Smooth muscle cell (in vitro differentiated cells): ENCODE results near the gene KIT. TPM values are rescaled to one million over a fixed set of nuclear protein-coding genes. Genes with fewer than 3 reads are reported as not detected.

ENCODE experiments used
- DNase-seq: peaks from one replicate; lab custom pipeline; 2025; ENCODE audit not compliant: unreplicated experiment; lab: John Stamatoyannopoulos, UW
- H2AFZ ChIP-seq: fragments of 200-600 bp; sonication (generic); 2 replicates; pipeline ENCODE4 v1.6.0; 2016; ENCODE audit warnings: antibody characterized with exemption, low read depth, mild to moderate bottlenecking
- H3F3A ChIP-seq: fragments of 200-600 bp; sonication (generic); 2 replicates; pipeline ENCODE4 v1.6.0; 2017; ENCODE audit warnings: antibody characterized with exemption, low read depth
- H3K27ac ChIP-seq: fragments of 200-600 bp; sonication (generic); 2 replicates; pipeline ENCODE4 v1.5.1; 2016; ENCODE audit warnings: low read depth, mild to moderate bottlenecking
- H3K27me3 ChIP-seq: fragments of 200-600 bp; sonication (generic); 2 replicates; pipeline ENCODE4 v1.6.1; 2016; ENCODE audit warnings: low read depth, mild to moderate bottlenecking
- H3K36me3 ChIP-seq: fragments of 200-600 bp; sonication (generic); 2 replicates; pipeline ENCODE4 v1.5.1; 2016; ENCODE audit warnings: low read depth
- H3K4me1 ChIP-seq: fragments of 200-600 bp; sonication (generic); 2 replicates; pipeline ENCODE4 v1.5.1; 2016; ENCODE audit warnings: low read depth
- H3K4me2 ChIP-seq: fragments of 200-600 bp; sonication (generic); 2 replicates; pipeline ENCODE4 v1.6.0; 2016; ENCODE audit warnings: mild to moderate bottlenecking
- H3K4me3 ChIP-seq: fragments of 200-600 bp; sonication (generic); 2 replicates; pipeline ENCODE4 v1.5.1; 2016; ENCODE audit warnings: mild to moderate bottlenecking
- H3K79me2 ChIP-seq: fragments of 200-600 bp; sonication (generic); 2 replicates; pipeline ENCODE4 v1.6.0; 2016; ENCODE audit warnings: low read depth, mild to moderate bottlenecking
- H3K9ac ChIP-seq: fragments of 200-600 bp; sonication (generic); 2 replicates; pipeline ENCODE4 v1.6.0; 2016; ENCODE audit warnings: low read depth
- H3K9me3 ChIP-seq: fragments of 200-600 bp; sonication (generic); replicated peaks from 2 replicates; pipeline ENCODE4 v1.5.1; 2016; ENCODE audit warnings: low read depth
- H4K20me1 ChIP-seq: fragments of 200-600 bp; sonication (generic); 2 replicates; pipeline ENCODE4 v1.6.0; 2016; ENCODE audit warnings: low read depth
- WGBS: methylation state at CpG from one replicate; pipeline ENCODE4 v1.1.7; 2016; ENCODE audit warnings: low lambda C conversion rate; 5-methylcytosine and 5-hydroxymethylcytosine counted together
- polyA plus RNA-seq: library from polyadenylated mRNA; unstranded; fragments of >200 nt; fragmentation: Nextera tagmentation; extraction: Ambion mirVana; gene quantifications from 2 replicates; pipeline ENCODE4 v1.2.1, GENCODE V29; 2016
- total RNA-seq: library from RNA; depleted of rRNA; stranded (reverse); fragments of >200 nt; gene quantifications from 2 replicates; pipeline ENCODE4 v1.2.3, GENCODE V29; 2014
- TF ChIP-seq, protein P1 (sequence below): fragments of 200-600 bp; sonication (generic); IDR thresholded peaks from 2 replicates; pipeline ENCODE4 v1.5.1; 2017; ENCODE audit warnings: borderline replicate concordance, mild to moderate bottlenecking, antibody characterized with exemption; ENCODE audit not compliant: insufficient read depth, poor library complexity, severe bottlenecking

The KIT gene
- total and polyA plus RNA-seq, 2 experiments from 2014 or later, result 3.2 to 7.0 TPM

DNA sequence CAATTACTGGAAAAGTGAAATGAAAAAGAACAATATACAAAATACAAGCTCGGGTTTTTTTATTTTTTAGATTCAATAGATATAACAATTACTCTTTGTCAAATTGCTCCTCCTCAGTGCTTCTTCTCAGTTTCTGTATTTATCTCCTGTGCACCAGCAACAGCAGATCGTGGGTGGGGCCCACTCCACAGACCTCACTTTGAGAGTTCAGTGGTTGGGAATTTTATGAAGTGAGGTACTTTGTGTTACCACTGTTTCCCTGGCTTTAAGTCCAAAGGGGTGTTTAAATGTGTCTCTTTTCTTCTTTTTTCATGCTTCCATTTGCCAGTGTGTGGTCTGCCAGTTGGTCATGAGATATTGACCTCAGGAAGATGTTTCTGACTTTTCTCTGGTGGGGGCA is 54.4 kb downstream of the KIT start:
- Histone ChIP-seq H3K4me3 (no peak overlapping the region), H3K9me3 (no peaks in the 10 kb centered on the region), H2AFZ (no peak overlapping the region), H3K27ac (no peak overlapping the region), H4K20me1 (no peaks in the 10 kb centered on the region), H3K4me1 (no peaks in the 10 kb centered on the region), H3K36me3 (no peaks in the 10 kb centered on the region), H3K4me2 (no peak overlapping the region), H3F3A (no peaks in the 10 kb centered on the region), H3K27me3 (no peaks in the 10 kb centered on the region), H3K9ac (no peak overlapping the region), H3K79me2 (no peaks in the 10 kb centered on the region)
- no peak for DNase-seq
- WGBS, result 82% methylated on average over 2 of the region's 2 CpGs
- TF ChIP-seq, protein P1, sequence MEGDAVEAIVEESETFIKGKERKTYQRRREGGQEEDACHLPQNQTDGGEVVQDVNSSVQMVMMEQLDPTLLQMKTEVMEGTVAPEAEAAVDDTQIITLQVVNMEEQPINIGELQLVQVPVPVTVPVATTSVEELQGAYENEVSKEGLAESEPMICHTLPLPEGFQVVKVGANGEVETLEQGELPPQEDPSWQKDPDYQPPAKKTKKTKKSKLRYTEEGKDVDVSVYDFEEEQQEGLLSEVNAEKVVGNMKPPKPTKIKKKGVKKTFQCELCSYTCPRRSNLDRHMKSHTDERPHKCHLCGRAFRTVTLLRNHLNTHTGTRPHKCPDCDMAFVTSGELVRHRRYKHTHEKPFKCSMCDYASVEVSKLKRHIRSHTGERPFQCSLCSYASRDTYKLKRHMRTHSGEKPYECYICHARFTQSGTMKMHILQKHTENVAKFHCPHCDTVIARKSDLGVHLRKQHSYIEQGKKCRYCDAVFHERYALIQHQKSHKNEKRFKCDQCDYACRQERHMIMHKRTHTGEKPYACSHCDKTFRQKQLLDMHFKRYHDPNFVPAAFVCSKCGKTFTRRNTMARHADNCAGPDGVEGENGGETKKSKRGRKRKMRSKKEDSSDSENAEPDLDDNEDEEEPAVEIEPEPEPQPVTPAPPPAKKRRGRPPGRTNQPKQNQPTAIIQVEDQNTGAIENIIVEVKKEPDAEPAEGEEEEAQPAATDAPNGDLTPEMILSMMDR, result no peak

DNA sequence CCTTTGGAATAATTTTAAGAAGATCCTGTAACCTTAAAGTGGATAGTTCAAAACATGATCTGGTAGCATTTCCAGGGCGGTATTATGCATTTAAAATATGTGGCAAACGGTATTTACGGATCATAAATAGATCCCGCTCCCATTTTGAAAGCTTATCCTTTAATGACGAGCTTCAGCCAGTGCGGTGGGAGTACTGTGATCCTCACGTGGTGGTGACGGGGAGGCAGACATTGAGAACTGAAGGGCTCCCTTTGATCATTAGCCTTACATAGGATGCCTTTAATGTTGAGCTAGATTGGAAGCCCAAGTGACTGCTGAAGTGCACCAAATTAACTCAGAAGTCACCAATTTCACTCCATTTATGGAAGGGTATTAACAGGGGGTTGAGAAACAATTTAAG is 56.9 kb downstream of the KIT start:
- Histone ChIP-seq H3K9me3 (no peaks in the 10 kb centered on the region), H3K27ac (no peak overlapping the region), H3K4me1 (no peaks in the 10 kb centered on the region), H3K4me2 (no peak overlapping the region), H3F3A (no peaks in the 10 kb centered on the region), H4K20me1 (no peaks in the 10 kb centered on the region), H2AFZ (no peak overlapping the region), H3K4me3 (no peak overlapping the region), H3K79me2 (no peaks in the 10 kb centered on the region), H3K36me3 (no peaks in the 10 kb centered on the region), H3K9ac (no peak overlapping the region), H3K27me3 (no peaks in the 10 kb centered on the region)
- 70% methylated on average over 8 of the region's 8 CpGs for WGBS
- TF ChIP-seq, protein P1, result no peak
- DNase-seq, result no peak

DNA sequence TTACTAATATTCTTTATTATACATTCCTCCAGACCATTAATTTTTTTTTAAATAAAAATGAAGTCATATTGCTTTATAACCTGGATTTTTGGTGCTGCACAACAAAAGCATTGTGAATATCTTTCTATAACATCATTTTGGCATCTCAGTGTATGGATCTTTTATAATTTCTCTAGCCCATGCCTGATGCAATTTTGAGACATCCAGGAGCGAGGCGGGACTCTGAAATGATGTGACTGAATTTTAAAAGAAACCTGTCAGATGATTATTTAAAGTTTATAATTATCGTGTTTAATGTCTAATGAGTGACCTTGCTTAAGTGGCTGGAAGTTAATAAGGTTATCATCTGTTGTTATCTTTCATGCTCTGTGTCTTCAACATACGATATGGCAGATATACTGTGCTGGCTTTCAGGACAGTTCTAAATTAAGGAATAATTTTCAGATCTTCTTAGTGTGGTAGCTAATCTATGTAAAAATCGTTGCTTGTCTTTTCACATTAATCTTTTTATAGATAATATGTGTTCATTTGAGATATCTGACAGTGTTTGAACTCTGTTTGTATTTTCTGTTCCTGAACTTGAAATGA is 58.8 kb downstream of the KIT start:
- H3K36me3 ChIP-seq, result no peaks in the 10 kb centered on the region
- H3F3A ChIP-seq, result no peaks in the 10 kb centered on the region
- H3K9me3 ChIP-seq, result no peaks in the 10 kb centered on the region
- no peak overlapping the region for H3K27ac ChIP-seq
- H3K9ac ChIP-seq, result no peak overlapping the region
- H4K20me1 ChIP-seq, result no peaks in the 10 kb centered on the region
- H3K79me2 ChIP-seq, result no peaks in the 10 kb centered on the region
- H3K4me2 ChIP-seq, result no peak overlapping the region
- H3K4me1 ChIP-seq, result no peaks in the 10 kb centered on the region
- no peak for DNase-seq
- no peaks in the 10 kb centered on the region for H3K27me3 ChIP-seq
- TF ChIP-seq, protein P1, result no peak
- H3K4me3 ChIP-seq, result no peak overlapping the region
- 87% methylated on average over 5 of the region's 5 CpGs for WGBS
- no peak overlapping the region for H2AFZ ChIP-seq

DNA sequence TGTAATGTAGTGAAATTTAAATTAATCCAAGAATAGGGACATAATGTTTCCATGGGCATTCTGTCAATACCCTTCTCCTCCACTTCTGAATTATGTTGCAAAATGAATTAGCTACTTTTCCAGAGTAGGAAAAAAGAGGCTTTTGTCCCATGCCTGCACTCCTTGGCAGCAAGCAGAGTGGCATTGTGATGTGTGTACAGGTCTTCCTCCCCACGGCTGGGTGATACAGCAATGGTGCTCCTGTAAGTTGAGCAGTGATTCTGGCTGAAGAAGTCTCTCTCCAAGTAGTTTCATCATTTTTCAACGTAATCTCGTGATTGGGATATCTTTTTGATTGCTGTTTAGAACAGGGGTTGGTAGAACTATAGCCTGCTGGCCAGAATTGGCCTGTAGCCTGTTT is 59.9 kb downstream of the KIT start:
- Histone ChIP-seq H3K4me3 (no peak overlapping the region), H3K27me3 (no peaks in the 10 kb centered on the region), H3K4me2 (no peak overlapping the region), H3K79me2 (no peaks in the 10 kb centered on the region), H3K9me3 (no peaks in the 10 kb centered on the region), H3F3A (no peaks in the 10 kb centered on the region), H3K36me3 (no peaks in the 10 kb centered on the region), H2AFZ (no peak overlapping the region), H3K9ac (no peak overlapping the region), H3K27ac (no peak overlapping the region), H4K20me1 (no peaks in the 10 kb centered on the region), H3K4me1 (no peaks in the 10 kb centered on the region)
- WGBS, result 92% methylated on average over 3 of the region's 3 CpGs
- TF ChIP-seq, protein P1, result no peak
- no peak for DNase-seq
